Tibial artery (tissue), 4 donors: ENCODE data around the gene TUT1.

Experiments used
- DNase-seq, 2 donors: peaks; one replicate each; pipeline ENCODE4 v3.0.0-alpha.2; 2019
- H3K27ac ChIP-seq, 2 donors: fragments of 200-600 bp; sonication (generic) in 1 of 2; 1 replicate in 1 of 2; 2 replicates in 1 of 2; pipeline ENCODE4 v1.5.1; 2018 to 2019; ENCODE audit warnings: mild to moderate bottlenecking in 1 of 2
- H3K27me3 ChIP-seq, 2 donors: fragments of 200-600 bp; sonication (generic) in 1 of 2; one replicate each; pipeline versions ENCODE4 v1.5.1 to v1.6.0; 2016 to 2019
- H3K36me3 ChIP-seq, 3 donors: fragments of 200-600 bp; sonication (generic) in 2 of 3; one replicate each; pipeline ENCODE4 v1.5.1; 2016 to 2019; ENCODE audit warnings: mild to moderate bottlenecking in 2 of 3
- H3K4me1 ChIP-seq, 4 donors: fragments of 200-600 bp; sonication (generic) in 2 of 4; 1 replicate in 3 of 4; 2 replicates in 1 of 4; pipeline ENCODE4 v1.5.1; 2016 to 2019
- H3K4me3 ChIP-seq, 2 donors: fragments of 200-600 bp; sonication (generic) in 1 of 2; 1 replicate in 1 of 2; 2 replicates in 1 of 2; pipeline ENCODE4 v1.5.1; 2018 to 2019; ENCODE audit warnings: mild to moderate bottlenecking in 2 of 2
- H3K9me3 ChIP-seq, 3 donors: fragments of 200-600 bp; sonication (generic) in 1 of 3; one replicate each; pipeline ENCODE4 v1.5.1; 2016 to 2019
- CTCF ChIP-seq, 2 experiments: fragments of 200-600 bp in 1 of 2; fragments of 450-650 bp in 1 of 2; IDR thresholded peaks; one replicate each; pipeline ENCODE4 v1.5.1; 2017 to 2019; ENCODE audit warnings: antibody characterized with exemption in 2 of 2, mild to moderate bottlenecking in 1 of 2, moderate library complexity in 1 of 2
- intact Hi-C: fragments of 100-400 bp; cut with DNase I; formaldehyde crosslinking; loops from one replicate; pipeline ENCODE4 v1.15.0; 2023; ENCODE audit warnings: low total_unique reads

The TUT1 gene

GRCh38 chr11:62579252-62579651, 12.1 kb downstream of the TUT1 start:
- no peak for DNase-seq
- intact Hi-C loops, result no loop called here
- Histone ChIP-seq H3K9me3 (no peaks in the 10 kb centered on the region), H3K4me3 (no peak overlapping the region), H3K36me3 (peaks cover 23 to 77% (median 40%) of the 10 kb centered on the region in 3 donors), H3K27me3 (no peaks in the 10 kb centered on the region), H3K4me1 (peaks cover 0 to 16% (median 12%) of the 10 kb centered on the region in 4 donors), H3K27ac (no peak overlapping the region)
- no peak for TF ChIP-seq CTCF (IDR thresholded peaks at IDR 0.05)

GRCh38 chr11:62578541-62578940, 12.8 kb downstream of the TUT1 start:
- H3K4me1 ChIP-seq, result peaks cover 0 to 16% (median 12%) of the 10 kb centered on the region in 4 donors
- intact Hi-C loops, result no loop called here
- no peaks in the 10 kb centered on the region for H3K9me3 ChIP-seq
- no peak overlapping the region for H3K4me3 ChIP-seq
- no peak for TF ChIP-seq CTCF (IDR thresholded peaks at IDR 0.05)
- H3K27ac ChIP-seq, result no peak overlapping the region
- peaks cover 23 to 70% (median 40%) of the 10 kb centered on the region in 3 donors for H3K36me3 ChIP-seq
- no peaks in the 10 kb centered on the region for H3K27me3 ChIP-seq
- DNase-seq, result no peak

GRCh38 chr11:62577046-62577714, 14.1 kb downstream of the TUT1 start:
- intact Hi-C loops, result no loop called here
- DNase-seq, result no peak
- Histone ChIP-seq H3K27me3 (no peaks in the 10 kb centered on the region), H3K9me3 (no peaks in the 10 kb centered on the region), H3K4me1 (peaks cover 0 to 21% (median 16%) of the 10 kb centered on the region in 4 donors), H3K36me3 (peaks cover 23 to 66% (median 37%) of the 10 kb centered on the region in 3 donors), H3K4me3 (no peak overlapping the region), H3K27ac (no peak overlapping the region)
- TF ChIP-seq CTCF (IDR thresholded peaks at IDR 0.05), result no peak

DNA sequence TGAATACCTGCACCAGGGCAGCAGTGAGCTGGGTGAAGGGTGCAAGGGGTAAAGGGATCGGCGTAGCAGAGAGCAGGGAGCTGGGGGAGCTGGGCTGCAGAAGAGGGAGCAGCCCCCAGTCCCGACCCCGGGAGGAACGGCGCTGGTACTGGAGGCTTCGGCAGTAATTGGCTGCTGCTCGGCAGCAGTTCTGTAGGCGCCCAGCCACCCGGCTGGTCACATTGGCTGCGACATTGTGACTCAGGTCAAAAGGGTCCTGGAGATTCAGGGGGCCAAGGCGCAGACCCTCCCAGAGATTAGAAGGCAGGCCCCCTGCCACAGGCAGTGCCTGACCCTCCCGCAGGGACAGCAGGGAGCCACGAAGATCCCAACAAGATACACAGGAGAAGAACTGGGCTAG, 15.5 kb downstream of the TUT1 start:
- intact Hi-C loops, result no loop called here
- TF ChIP-seq CTCF (IDR thresholded peaks at IDR 0.05), result no peak
- Histone ChIP-seq H3K9me3 (no peaks in the 10 kb centered on the region), H3K27ac (peak overlapping the region; percentile 89 to 95), H3K4me3 (peak overlapping the region in 1 of 2 donors; percentile 82), H3K36me3 (peaks cover 28 to 66% (median 33%) of the 10 kb centered on the region in 3 donors), H3K27me3 (no peaks in the 10 kb centered on the region), H3K4me1 (peaks cover 0 to 26% (median 18%) of the 10 kb centered on the region in 4 donors)
- no peak for DNase-seq

GRCh38 chr11:62575156-62575555, 16.2 kb downstream of the TUT1 start:
- Histone ChIP-seq H3K4me1 (peaks cover 0 to 28% (median 20%) of the 10 kb centered on the region in 4 donors), H3K36me3 (peaks cover 33 to 66% (median 38%) of the 10 kb centered on the region in 3 donors), H3K27me3 (no peaks in the 10 kb centered on the region), H3K27ac (peak overlapping the region; percentile 89 to 95), H3K4me3 (peak overlapping the region; percentile 71 to 82), H3K9me3 (no peaks in the 10 kb centered on the region)
- TF ChIP-seq CTCF (IDR thresholded peaks at IDR 0.05), result no peak
- DNase-seq, result peak in 1 of 2 donors; percentile 68
- intact Hi-C loops, result no loop called here
